Activated CD4-positive, alpha-beta T cell treated with anti-CD3 and anti-CD28 coated beads, Interleukin-2, Interleukin-4, amounts not matched to agents 100 ng/mL and 50 ng/mL, durations not matched to agents 16 hours and 8 hours (primary cell): ENCODE results near the gene AGFG1.
"Not testable (repeated sequence)": the region's sequence is repeated elsewhere in the genome, so short reads cannot be mapped to it uniquely, and the experiment has no call there.

Experiments
- DNase-seq: peaks from one replicate; pipeline ENCODE4 v3.0.0-alpha.2; 2020; ENCODE audit warnings: low spot score

AGFG1 gene

DNA sequence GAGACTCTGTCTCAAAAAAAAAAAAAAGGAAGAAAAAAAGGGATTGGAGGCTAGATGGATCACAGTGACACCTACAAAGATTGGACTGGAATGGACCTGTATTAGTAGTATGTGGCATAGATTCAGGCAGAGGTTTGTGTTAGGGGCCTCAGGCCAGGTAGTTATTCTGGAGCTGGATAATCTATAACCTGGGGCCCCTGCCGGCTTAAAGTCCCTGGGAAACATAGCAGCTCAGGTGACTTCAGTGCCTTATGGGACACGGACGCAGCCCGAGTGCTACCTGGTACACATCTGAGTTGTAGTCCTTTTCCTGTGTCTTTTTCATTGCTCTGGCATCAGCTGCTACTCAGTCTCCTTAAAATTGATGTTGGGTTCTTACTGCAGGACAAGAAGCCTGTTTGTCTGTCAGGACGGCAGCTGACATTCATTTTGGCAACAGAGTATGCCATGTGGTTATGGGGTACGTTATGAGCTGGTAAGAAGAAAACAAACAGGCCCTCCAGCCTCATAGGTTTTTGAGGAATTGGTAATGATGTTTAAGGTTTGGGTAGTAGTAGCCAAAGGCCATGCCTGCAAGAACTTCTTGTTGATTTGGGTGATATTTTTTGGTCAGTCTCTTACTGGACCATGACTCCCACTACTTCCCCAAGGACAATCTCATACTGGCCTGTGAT is 27.8 kb downstream of the AGFG1 start:
- DNase-seq, result no peak

DNA sequence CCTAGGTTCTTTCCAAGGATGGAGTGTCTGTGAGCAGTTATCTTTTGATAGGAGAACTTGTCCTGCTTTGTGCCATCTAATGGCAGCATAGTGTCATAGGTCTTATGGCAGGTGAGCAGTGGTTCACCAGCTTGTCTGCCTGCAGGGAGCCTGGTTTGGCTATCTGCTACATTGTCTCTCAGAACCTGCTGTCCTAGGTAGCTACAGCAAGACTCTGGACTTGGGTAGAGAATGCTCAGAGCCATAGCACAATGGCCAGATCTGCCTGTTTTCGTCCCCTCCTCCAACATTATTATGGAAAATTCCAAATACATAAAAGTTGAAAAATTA is 28.3 kb downstream of the AGFG1 start:
- no peak for DNase-seq

GRCh38 chr2:227503433-227504406 is 31.8 kb downstream of the AGFG1 start:
- DNase-seq, result no peak

DNA sequence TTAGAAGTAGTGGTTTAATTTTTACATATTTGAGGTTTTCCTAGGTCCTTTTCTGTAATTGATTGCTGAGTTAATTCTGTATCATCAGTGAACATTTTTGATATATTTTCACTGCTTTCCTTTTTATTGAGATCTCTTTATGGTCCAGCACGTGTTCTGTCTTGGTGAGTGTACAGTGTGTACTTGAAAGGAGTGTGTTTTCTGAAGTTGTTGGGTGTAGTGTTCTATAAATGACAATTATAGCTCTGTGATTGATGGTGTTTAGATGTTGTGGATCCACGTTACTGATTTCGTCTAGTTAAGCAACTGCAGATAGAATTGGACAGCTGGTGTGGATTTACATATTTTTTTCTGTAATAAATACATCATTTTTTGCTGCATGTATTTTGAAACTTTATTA is 32.7 kb downstream of the AGFG1 start:
- DNase-seq, result no peak

- no peak for DNase-seq
Observed at GRCh38 chr2:227506456-227506855, 34.5 kb downstream of the AGFG1 start.

DNA sequence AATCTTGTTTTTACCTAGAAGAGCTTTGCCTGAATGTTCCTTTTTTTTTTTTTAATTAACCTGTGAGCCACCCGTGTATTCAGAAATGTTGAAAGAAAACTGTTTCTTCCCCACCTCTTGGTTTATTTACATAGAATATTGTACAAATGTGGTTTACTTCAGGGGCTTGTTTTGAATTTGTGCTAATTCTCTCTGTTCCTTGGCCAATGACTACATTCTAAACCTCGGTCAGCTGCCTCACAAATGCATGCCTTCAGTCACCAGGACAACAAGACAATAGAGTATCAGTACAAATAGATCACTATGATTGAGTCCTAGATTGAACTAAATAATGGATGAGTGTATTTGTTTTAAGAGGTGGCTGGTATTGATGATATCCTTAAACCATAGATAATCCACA is 36.0 kb downstream of the AGFG1 start:
- DNase-seq, result no peak

- no peak for DNase-seq
Observed at GRCh38 chr2:227509076-227509475, 37.1 kb downstream of the AGFG1 start.

- DNase-seq, result no peak
Observed at GRCh38 chr2:227509824-227510619, 38.1 kb downstream of the AGFG1 start.

GRCh38 chr2:227510620-227510958 is 38.6 kb downstream of the AGFG1 start:
- DNase-seq, result no peak

DNA sequence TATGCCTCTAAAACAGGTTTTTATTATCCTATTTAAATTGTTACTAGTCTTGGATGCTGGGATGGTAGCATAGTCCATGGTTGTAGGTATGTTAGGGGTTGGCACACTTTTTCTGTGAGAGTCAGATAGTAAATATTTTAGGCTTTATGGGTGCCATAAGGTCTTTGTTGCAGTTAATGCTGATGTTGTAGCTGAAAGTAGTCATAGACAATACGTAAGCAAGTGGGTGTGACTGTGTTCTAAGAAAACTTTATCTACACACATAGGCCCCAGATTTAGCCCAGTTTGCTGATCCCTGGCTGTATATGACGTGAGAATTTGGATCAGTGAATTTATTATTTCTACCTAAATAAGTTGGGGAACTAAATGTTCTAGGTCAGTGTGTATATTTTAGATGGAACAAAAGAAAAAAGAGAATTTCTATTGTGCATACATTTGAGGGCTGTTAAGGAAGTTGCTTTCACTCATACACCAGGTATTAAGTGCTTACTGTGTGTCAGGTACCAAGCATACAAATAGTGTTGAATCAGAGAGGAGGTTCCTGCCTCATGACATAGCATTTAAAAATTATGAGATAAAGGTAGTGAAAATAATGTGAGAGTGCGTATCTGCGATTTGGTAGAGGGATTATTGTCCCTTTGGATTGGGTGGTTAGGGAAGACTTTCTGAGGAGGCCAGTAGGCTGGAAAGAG is 39.4 kb downstream of the AGFG1 start:
- DNase-seq, result no peak

- DNase-seq, result no peak
Observed at GRCh38 chr2:227511955-227512354, 40.0 kb downstream of the AGFG1 start.

DNA sequence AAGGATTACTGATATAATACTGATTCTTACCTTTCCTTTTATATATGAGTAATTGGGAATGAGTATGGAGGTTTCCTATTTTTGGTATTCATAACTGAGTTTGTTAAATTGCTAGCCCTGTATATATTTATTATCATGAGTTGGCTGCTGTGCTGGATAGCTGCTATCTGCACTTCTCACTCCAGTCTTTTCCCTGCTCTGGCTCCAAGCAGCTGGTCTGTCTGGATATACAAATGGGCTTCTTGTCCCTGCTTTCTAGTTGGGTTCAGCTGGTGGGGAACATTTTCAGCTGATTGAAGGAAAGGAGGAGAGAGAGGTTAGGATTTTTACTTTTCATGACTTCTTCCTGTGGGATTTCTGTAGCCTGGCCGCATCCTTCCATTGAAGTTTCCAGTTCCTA is 41.2 kb downstream of the AGFG1 start:
- DNase-seq, result no peak

- DNase-seq, result no peak
Observed at GRCh38 chr2:227515742-227516141, 43.8 kb downstream of the AGFG1 start.

- no peak for DNase-seq
Observed at GRCh38 chr2:227517724-227518123, 45.8 kb downstream of the AGFG1 start.

DNA sequence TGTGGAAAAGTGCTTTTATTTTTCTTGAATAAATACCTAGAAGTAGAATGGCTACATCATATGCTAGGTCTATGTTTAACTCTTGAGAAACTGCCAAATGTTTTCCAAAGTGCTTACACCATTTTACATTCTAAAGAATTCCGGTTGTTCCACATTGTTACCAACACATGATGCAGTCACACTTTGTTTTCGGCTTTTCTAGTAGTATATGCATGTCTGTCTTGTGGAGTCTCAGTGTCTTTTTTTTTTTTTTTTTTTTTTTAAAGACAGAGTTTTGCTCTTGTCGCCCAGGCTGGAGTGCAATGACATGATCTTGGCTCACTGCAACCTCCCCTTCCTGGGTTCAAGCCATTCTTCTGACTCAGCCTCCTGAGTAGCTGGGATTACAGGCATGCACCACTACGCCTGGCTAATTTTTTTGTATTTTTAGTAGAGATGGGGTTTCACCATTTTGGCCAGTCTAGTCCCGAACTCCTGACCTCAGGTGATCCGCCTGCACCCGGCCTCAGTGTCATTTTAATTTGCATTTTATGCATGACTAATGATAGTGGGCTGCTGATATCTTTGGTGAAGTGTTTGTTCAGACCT is 46.4 kb downstream of the AGFG1 start:
- DNase-seq, result not testable (repeated sequence)

DNA sequence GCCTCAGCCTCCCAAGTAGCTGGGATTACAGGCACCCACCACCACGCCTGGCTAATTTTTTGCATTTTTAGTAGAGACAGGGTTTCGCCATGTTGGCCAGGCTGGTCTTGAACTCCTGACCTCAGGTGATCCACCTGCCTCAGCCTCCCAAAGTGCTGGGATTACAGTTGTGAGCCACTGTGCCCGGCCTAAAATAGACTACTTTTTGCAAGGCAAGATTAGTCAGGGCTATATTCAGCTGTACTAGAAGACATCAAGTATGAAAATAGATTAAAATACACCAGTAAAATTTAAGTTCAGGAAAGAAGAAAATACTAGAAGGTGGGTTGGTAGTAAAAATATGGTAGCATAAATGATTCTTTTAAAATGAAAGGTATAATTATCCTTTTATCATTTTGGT is 49.2 kb downstream of the AGFG1 start:
- DNase-seq, result not testable (repeated sequence)

- DNase-seq, result no peak
Observed at GRCh38 chr2:227524665-227525064, 52.7 kb downstream of the AGFG1 start.

DNA sequence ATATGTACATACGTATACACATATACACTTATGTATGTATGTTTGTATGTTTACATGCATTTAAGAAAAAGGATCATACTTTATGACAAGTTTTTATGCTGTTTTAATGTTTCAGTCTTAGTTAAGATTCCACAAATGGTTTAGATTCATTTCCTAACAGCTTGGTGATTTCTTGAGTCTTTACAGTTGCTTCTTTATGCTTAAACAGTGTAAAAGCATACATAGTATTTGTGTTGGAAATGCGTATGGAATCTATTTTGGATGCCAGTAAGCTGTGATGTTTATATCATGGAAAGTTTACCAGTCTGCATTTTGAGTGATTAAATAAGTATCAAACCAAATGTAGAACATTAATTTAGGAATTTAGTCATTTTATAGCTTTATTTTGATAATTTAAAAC is 55.4 kb downstream of the AGFG1 start:
- DNase-seq, result no peak

- no peak for DNase-seq
Observed at GRCh38 chr2:227528803-227529202, 56.8 kb downstream of the AGFG1 start.

- no peak for DNase-seq
Observed at GRCh38 chr2:227529871-227530270, 57.9 kb downstream of the AGFG1 start.

DNA sequence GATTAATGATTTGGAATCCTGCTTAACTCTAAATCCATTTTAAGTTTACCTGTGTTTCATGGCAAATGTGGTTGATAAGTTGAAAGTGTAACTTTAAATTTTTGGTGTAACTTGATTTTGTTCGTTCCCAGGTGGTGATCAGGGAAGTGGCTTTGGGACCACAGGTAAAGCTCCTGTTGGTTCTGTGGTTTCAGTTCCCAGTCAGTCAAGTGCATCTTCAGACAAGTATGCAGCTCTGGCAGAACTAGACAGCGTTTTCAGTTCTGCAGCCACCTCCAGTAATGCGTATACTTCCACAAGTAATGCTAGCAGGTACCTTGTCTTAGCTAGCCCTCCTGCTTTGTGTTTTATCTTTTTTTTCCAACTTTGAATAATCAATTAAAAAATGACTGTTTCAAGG is 62.8 kb downstream of the AGFG1 start:
- no peak for DNase-seq

- DNase-seq, result no peak
Observed at GRCh38 chr2:227536445-227536844, 64.5 kb downstream of the AGFG1 start.
